ES-I3 (cell line): ENCODE measurements around the gene GULP1.

Experiments
- H3K36me3 ChIP-seq: 2 replicates; pipeline ENCODE4 v1.6.1; 2013; ENCODE audit warnings: mild to moderate bottlenecking, low read length, control low read depth, moderate library complexity; ENCODE audit not compliant: insufficient read depth
- H3K4me1 ChIP-seq: 2 replicates; pipeline ENCODE4 v1.6.1; 2013; ENCODE audit warnings: mild to moderate bottlenecking, control low read depth, low read length; ENCODE audit not compliant: insufficient read depth
- H3K9ac ChIP-seq: 2 replicates; pipeline ENCODE4 v1.6.1; 2013; ENCODE audit warnings: low read depth, mild to moderate bottlenecking, low read length, moderate library complexity
- H3K9me3 ChIP-seq: 2 replicates; pipeline ENCODE4 v1.6.1; 2013; ENCODE audit warnings: mild to moderate bottlenecking, low read length, moderate library complexity; ENCODE audit not compliant: control insufficient read depth, insufficient read depth

GULP1 gene

DNA sequence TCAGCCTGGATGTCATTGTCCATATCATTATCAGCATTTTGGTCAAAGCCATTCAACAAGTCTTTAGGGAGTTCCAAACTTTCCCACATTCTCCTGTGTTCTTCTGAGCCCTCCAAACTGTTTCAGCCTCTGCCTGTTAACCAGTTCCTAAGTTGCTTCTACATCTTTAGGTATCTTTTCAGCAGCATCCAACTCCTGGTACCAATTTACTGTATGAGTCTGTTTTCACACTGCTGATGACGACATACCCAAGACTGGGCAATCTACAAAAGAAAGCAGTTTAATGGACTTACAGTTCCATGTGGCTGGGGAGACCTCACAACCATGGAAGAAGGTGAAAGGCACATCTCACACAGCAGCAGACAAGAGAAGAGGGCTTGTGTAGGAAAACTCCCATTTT lies 94.2 kb downstream of the GULP1 start:
- no peak overlapping the region for H3K9ac ChIP-seq
- no peaks in the 10 kb centered on the region for H3K4me1 ChIP-seq
- peaks cover 32% of the 10 kb centered on the region for H3K9me3 ChIP-seq
- H3K36me3 ChIP-seq = peaks cover 27% of the 10 kb centered on the region

DNA sequence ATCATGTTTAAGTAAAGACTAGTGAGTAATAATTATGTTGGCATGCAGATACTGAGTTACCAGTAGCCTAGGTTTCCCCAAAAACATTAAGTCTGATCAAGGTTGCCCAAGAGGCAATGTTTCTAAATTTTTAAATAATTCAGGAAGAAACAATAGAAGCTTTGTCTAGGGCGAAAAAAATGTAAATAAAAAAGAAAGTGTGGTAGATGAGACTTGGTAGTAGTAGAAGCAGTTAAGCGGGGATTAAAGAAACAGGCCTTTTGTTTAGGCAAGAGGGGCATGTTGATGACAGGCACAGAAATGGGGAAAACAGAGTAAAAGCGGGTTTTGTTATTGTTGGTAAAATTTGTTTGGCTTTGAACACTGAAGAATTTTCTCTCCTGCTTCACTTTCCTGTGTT lies 97.2 kb downstream of the GULP1 start:
- no peaks in the 10 kb centered on the region for H3K4me1 ChIP-seq
- peaks cover 27% of the 10 kb centered on the region for H3K36me3 ChIP-seq
- peaks cover 24% of the 10 kb centered on the region for H3K9me3 ChIP-seq
- no peak overlapping the region for H3K9ac ChIP-seq

DNA sequence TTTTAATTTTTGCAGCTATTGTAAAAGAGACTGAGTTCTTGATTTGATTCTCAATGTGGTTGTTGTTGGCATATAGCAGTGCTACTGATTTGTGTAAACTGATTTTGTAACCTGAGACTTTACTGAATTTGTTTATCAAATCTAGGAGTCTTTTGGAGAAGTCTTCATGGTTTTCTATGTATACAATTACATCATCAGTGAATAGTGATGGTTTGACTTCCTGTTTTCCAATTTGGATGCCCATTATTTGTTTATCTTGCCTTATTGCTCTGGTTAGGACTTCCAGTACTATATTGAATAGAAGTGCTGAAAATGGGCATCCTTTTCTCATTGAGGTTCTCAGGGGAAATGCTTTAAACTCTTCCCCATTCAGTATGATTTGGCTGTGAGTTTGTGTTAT lies 99.7 kb downstream of the GULP1 start:
- H3K9me3 ChIP-seq = no peaks in the 10 kb centered on the region; the same call in none of the 2 replicates
- 0 out of 2 replicates have a peak, but pooled peaks cover 5% of the 10 kb centered on the region for H3K4me1 ChIP-seq
- H3K36me3 ChIP-seq = peaks cover 4% of the 10 kb centered on the region
- H3K9ac ChIP-seq = no peak overlapping the region

DNA sequence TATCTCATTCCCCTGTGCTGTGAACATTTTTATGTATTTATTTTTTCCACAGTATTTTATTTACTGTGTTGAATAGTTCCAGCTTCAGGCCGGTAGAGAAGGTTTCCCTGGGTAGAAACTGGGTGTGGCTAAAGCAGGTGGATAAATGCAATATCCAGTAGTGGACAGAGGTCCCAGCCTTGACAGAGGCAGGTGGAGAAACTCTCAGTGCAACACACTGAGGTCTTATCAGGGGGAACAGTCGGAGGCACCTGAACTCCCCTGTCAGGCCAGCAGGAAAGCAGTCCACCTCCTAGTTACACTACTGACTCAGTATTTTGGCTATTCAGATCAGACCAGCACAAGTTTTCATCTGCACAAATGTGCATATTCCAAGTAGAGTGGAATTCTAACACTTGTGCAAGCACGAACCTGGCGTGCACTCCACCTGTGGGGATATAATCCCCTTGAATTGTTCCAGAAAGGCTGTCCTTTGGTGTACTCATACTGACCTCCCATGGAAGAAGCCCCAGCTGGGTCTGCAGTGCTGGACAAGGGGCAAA lies 103.3 kb downstream of the GULP1 start:
- Histone ChIP-seq H3K9me3 (no peaks in the 10 kb centered on the region; the same call in 1 of the 2 replicates), H3K4me1 (peaks cover 10% of the 10 kb centered on the region; the same call in 1 of the 2 replicates), H3K9ac (no peak overlapping the region), H3K36me3 (no peaks in the 10 kb centered on the region)

DNA sequence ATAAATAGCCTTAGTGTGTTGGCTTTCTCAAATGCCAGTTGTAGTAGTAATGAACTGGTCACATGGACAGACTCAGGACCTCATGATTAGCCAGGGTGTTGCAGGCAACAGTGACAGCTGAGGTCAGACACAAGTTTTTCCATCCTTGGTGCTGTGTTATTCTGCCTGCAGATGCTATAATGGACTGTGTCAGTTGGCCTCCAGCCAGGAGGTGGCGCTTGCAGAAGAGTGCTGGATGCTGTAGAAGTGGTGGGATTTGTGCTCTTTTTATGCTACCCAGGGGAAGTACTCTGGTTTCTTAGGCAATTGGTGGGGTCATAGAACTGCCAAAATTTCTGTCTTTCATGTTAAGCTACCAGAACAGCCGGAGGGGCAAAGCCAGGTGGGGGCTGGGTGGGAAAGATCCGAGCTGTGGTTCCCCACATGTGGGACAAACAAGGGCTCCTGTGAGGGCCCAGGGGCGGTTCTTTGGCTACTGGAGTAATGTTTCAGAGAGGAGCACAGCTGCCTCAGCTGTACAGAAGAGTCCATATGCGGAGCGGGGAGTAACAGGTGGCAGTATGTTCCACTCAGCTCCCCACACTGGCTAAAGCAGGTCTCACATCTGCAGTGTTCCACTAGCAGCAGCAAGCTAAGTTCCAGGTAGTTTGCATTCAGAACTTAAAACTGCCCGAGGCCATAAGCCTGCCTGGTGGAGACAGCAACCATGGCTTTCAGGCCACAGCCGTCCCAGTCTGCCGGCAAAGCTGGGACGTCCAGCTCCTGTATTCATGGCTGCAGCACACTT lies 104.4 kb downstream of the GULP1 start:
- Histone ChIP-seq H3K9ac (no peak overlapping the region), H3K9me3 (no peaks in the 10 kb centered on the region; the same call in 1 of the 2 replicates), H3K4me1 (peaks cover 10% of the 10 kb centered on the region; the same call in 1 of the 2 replicates), H3K36me3 (no peaks in the 10 kb centered on the region)

DNA sequence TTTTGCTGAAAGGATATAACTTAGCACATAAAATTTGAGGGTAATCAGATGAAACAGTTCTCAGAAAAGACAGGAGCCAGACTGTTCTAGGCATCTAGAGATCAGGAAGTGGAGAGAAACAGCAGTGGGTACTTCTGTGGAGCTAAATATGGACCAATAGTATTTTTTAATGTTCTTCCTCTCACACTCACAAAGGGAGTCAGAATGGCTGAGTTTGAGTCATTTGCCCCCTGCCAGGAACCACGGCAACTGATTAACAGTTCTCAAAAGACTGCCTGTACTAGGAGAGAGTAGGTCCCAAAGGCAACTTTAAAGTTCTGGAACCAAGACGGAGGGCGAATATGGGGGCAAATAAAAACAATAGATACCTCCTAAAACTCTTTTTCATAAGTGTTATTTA lies 107.5 kb downstream of the GULP1 start:
- Histone ChIP-seq H3K9me3 (no peaks in the 10 kb centered on the region), H3K36me3 (no peaks in the 10 kb centered on the region), H3K9ac (no peak overlapping the region), H3K4me1 (peaks cover 10% of the 10 kb centered on the region; the same call in 1 of the 2 replicates)

DNA sequence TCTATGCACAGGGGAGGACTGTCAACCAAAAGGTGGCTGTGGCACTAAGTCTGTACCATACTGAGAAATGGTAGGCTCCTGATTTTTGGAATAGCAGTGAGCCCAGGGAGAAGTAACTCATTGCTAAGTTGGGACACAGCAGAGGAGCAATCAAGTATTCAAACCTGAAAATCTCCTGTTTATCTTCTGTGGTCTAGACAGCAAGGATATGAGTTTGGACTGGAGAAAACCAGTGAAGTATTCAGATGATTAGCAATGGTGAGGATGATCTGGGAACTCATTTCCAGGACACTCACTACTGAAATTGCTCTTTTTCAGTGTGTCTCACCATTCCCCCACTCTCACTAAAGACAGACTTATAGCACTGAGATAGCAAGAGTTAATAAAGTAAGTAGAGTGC lies 112.0 kb downstream of the GULP1 start:
- no peaks in the 10 kb centered on the region for H3K36me3 ChIP-seq
- H3K9ac ChIP-seq = no peak overlapping the region
- H3K9me3 ChIP-seq = peaks cover 16% of the 10 kb centered on the region; the same call in 1 of the 2 replicates
- peaks cover 5% of the 10 kb centered on the region; the same call in 1 of the 2 replicates for H3K4me1 ChIP-seq

DNA sequence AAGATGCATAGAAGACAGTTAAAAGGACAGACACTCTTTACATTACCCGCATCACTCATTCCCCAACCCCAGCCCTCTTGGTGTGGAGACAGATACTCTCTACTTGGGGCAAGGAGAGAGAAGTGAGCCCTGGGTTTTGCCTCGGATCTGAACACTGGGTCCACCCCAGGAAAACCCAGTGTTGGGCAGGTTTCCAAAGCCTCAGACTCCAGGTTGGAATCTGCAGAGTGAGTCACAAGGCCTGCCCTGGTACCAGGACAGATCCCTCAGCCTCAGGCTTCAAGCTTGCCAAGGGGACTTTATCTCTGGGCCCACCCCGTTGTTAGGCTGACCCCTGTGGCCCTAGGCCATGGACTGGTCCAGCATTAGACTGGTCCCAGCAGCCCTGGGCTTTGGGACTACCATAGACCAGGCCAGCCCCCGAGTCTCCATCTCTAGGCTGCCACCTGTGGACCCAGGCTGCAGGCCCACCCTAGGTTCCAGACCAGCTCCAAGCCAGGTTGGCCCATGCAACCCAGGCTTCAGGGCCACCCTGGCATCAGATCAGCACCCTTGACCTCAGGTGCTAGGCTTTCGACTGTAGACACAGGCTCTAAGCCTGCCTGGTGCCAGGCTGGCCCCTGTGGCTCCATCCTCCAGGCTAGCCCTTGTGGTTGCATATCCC lies 112.8 kb downstream of the GULP1 start:
- Histone ChIP-seq H3K9ac (no peak overlapping the region), H3K4me1 (no peaks in the 10 kb centered on the region), H3K9me3 (peaks cover 18% of the 10 kb centered on the region; the same call in 1 of the 2 replicates), H3K36me3 (no peaks in the 10 kb centered on the region)

DNA sequence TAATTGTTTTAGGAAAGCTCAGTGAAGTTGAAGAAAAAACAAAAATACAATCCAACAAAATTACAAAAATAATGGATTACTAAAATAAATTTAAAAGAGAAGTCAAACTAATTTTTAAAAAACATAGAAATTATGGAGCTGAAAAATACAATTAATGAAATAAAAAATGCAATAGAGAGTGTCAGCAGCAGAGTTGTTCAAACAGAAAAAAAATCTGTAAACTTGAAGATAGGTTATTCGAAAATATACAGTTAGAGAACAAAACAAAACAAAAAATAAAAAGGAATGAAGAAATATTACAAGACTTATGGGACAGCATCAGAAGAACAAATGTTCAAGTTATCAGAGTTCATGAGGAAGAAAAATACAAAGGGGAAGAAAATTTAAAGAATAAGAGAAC lies 114.7 kb downstream of the GULP1 start:
- peaks cover 18% of the 10 kb centered on the region; the same call in 1 of the 2 replicates for H3K9me3 ChIP-seq
- no peak overlapping the region for H3K9ac ChIP-seq

DNA sequence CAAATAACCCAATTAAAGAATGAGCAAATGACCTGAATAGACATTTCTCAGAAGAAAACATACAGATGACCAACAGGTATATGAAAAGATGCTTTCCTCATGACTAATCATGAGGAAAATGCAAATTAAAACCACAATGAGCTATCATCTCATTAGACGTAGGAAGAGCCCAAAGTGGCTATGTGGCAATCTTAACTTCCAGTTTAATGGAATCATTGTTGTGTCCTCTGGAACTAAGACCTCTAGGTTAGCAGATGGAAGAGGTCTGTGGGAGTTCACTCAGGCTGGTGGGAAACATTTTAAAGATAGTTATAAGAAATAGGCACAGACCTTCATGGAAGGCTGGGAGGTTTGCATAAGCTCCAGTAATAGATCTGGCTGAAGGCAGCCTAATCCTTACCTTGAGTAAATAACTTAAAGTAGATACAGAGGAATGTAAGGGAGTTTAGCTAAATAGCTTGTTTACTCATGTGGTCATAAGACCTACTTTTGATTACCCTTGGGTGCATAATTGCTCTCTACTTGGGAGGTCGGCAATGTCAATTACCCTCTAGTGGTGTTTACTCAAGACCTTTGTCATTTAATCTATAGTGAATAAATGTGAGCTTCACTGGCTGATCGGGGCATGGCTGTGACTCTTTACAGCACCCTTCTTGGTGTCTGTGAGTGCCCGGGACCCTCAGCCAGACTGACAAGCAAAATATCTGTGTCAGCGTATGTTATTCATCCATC lies 119.0 kb downstream of the GULP1 start:
- H3K4me1 ChIP-seq = peaks cover 3% of the 10 kb centered on the region; the same call in 1 of the 2 replicates
- no peaks in the 10 kb centered on the region for H3K36me3 ChIP-seq
- H3K9me3 ChIP-seq = peaks cover 12% of the 10 kb centered on the region; the same call in 1 of the 2 replicates
- H3K9ac ChIP-seq = no peak overlapping the region

More for the DNA sequence above, 114.7 kb downstream of the GULP1 start:
- Histone ChIP-seq H3K36me3 (no peaks in the 10 kb centered on the region), H3K4me1 (peaks cover 3% of the 10 kb centered on the region; the same call in 1 of the 2 replicates)

DNA sequence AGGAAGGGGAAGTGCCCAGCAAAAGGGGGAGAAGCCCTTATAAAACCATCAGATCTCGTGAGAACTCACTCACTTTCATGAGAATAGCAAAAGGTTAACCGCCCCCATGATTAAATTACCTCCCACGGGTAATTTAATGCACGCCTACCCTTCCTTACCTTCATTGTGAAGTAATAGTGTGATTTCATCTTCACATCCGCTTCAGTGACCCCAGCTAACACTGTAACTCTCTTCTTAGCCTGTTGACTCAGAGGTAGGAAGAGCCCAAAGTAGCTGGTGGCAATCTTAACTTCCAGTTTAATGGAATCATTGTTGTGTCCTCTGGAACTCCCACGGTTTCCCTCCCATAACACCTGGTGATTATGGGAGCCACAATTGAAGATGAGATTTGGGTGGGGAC lies 120.5 kb downstream of the GULP1 start:
- Histone ChIP-seq H3K9me3 (peaks cover 6% of the 10 kb centered on the region; the same call in 1 of the 2 replicates), H3K36me3 (no peaks in the 10 kb centered on the region), H3K4me1 (peaks cover 3% of the 10 kb centered on the region; the same call in 1 of the 2 replicates), H3K9ac (no peak overlapping the region)

DNA sequence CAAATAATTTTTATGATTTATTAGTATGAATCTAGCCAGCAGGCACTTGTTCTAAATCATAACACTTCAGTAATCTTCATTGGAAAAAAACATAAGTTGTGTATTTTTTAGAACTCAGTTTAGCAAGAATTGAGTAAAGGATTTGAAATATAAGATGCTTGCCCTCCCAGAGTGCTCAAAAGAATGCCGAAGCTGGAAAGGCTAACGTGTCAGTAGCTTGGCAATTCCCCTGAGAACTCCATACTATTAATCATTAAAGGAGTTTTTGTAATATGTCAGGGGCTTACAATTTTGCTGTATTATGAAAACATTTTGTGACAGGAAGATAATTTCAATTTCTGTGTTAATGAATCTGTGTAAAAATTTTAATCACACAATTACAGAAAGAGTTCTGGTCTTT lies 122.7 kb downstream of the GULP1 start:
- H3K4me1 ChIP-seq = peaks cover 3% of the 10 kb centered on the region; the same call in 1 of the 2 replicates
- no peaks in the 10 kb centered on the region for H3K36me3 ChIP-seq
- no peaks in the 10 kb centered on the region for H3K9me3 ChIP-seq
- no peak overlapping the region for H3K9ac ChIP-seq

DNA sequence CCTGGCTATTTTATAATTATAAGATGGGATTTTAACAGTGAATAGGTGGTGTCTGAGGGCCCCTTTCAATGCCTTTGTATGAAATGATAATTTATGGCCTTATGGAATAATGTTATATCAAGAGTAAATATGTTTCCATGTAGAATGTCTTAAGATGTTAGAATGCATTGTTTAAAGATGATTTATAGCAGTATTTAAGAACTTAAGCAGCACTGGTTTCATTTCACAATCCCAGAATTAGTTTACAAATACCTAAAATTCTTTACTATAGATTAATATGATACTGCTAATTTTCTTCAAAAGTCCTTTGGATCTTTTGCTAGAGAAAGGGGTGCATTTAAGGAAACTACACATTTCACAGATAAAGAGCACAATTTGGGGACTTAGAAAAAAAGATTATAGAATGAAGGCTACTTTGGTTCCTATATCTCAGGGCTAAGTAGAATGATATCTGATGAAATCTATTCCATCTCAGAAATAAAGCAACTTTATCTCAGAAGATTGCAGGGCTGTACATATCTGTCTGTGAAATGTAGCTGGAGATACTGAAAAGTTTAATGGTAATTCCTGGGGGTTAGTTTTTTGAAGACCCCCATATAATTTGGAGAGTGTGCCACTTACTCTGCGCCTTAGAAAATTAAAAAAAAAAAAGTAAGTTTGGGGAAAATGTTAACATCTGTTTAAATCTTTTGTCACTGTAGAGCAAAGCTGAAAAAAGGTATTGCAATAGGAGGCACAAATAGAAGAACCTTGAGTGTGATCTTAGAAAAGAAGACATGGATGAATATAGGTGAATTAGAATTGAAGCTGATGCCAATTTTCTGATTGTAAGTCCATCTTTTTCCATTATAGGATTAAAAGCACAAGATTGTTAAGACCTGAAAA lies 123.4 kb downstream of the GULP1 start:
- H3K9me3 ChIP-seq = no peaks in the 10 kb centered on the region
- H3K9ac ChIP-seq = no peak overlapping the region
- peaks cover 3% of the 10 kb centered on the region; the same call in 1 of the 2 replicates for H3K4me1 ChIP-seq
- H3K36me3 ChIP-seq = no peaks in the 10 kb centered on the region
